Esophagus (tissue), 2 donors: Measurements from ENCODE around the gene TBX10. TPM values are rescaled to one million over a fixed set of nuclear protein-coding genes. Genes with fewer than 3 reads are reported as not detected.

Source experiments
- H3K27ac ChIP-seq, 2 donors: one replicate each; pipeline ENCODE4 v1.5.1; 2013; ENCODE audit warnings: low read depth in 2 of 2, mild to moderate bottlenecking in 2 of 2, inconsistent platforms in 1 of 2, low read length in 1 of 2, moderate library complexity in 1 of 2
- H3K27me3 ChIP-seq, 2 donors: one replicate each; pipeline ENCODE4 v1.6.1; 2013; ENCODE audit warnings: low read length in 2 of 2, control low read depth in 1 of 2, mild to moderate bottlenecking in 1 of 2; ENCODE audit not compliant: insufficient read depth in 2 of 2, control insufficient read depth in 1 of 2
- H3K36me3 ChIP-seq, 2 donors: one replicate each; pipeline ENCODE4 v1.6.1; 2013; ENCODE audit warnings: low read length in 1 of 2; ENCODE audit not compliant: control insufficient read depth in 2 of 2, insufficient read depth in 2 of 2
- H3K4me1 ChIP-seq, 2 donors: one replicate each; pipeline ENCODE4 v1.6.1; 2013; ENCODE audit warnings: low read length in 1 of 2; ENCODE audit not compliant: control insufficient read depth in 2 of 2, insufficient read depth in 2 of 2
- H3K4me3 ChIP-seq, 2 donors: one replicate each; pipeline ENCODE4 v1.5.1; 2013; ENCODE audit warnings: low read length in 2 of 2, mild to moderate bottlenecking in 2 of 2, low read depth in 1 of 2, moderate library complexity in 1 of 2
- H3K9me3 ChIP-seq, 2 donors: one replicate each; pipeline ENCODE4 v1.6.1; 2013; ENCODE audit warnings: mild to moderate bottlenecking in 2 of 2, low read depth in 1 of 2, low read length in 1 of 2, moderate library complexity in 1 of 2; ENCODE audit not compliant: control insufficient read depth in 2 of 2, insufficient read depth in 1 of 2
- WGBS, 2 donors: extraction: QIAGEN DNeasy Blood & Tissue Kit; methylation state at CpG; one replicate each; pipeline ENCODE4 v1.1.7; 2013; 5-methylcytosine and 5-hydroxymethylcytosine counted together
- polyA plus RNA-seq, 2 donors: library from polyadenylated mRNA; stranded (reverse); fragments of 200-250 nt; gene quantifications; one replicate each; pipeline ENCODE4 v1.2.3, GENCODE V29; 2013
- donor health status: healthy with polysubstance abuse.
- donor health status: Bipolar disorder and iron deficiency.

Gene TBX10
- polyA plus RNA-seq, 2 donors = not detected

DNA sequence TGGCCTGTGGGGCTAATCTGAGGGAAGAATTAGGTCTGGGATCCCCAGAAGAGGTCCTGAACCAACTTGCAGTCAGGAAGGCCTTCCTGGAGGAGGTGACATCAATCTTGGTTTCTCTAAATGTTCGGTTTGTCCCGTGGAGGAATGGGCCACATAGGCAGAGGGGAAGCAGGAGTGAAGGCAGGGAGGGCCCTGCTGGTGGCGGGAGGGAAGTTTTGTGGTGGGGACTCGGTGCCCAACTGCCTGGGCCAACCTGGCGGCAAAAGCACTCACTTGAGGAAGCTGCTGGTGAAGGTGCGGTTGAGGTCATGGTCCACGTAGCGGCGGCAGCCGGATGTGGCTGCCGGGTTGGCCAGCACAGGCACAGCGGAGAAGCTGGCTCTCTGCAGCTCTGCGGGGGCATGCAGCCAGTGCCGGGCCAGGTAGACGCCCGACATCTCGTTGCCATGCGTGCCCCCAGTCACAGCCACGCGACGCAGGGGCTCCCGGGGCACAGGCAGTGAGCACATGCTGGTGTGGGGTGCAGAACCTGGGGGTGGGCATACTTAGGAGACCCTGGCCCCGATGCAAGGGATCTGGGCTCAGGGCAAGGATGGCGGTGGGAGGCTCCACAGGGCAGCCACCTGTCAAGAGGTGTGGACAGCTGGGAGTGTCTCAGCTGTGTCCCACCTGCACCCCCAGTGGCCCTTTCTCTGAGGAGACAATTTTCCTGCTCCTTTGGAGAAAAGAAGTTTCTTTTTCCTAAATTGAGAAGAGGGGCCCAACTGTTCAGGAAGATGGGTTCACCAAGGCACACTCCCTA lies 7.2 kb upstream of the TBX10 start:
- no peaks in the 10 kb centered on the region for H3K27me3 ChIP-seq
- H3K27ac ChIP-seq = no peak overlapping the region
- peaks cover 0 to 18% of the 10 kb centered on the region in 2 donors for H3K4me1 ChIP-seq
- H3K36me3 ChIP-seq = no peaks in the 10 kb centered on the region
- H3K4me3 ChIP-seq = no peak overlapping the region
- WGBS, 2 donors = 68 to 74% methylated on average over 24 of the region's 24 CpGs
- H3K9me3 ChIP-seq = peaks cover 0 to 3% of the 10 kb centered on the region in 2 donors

DNA sequence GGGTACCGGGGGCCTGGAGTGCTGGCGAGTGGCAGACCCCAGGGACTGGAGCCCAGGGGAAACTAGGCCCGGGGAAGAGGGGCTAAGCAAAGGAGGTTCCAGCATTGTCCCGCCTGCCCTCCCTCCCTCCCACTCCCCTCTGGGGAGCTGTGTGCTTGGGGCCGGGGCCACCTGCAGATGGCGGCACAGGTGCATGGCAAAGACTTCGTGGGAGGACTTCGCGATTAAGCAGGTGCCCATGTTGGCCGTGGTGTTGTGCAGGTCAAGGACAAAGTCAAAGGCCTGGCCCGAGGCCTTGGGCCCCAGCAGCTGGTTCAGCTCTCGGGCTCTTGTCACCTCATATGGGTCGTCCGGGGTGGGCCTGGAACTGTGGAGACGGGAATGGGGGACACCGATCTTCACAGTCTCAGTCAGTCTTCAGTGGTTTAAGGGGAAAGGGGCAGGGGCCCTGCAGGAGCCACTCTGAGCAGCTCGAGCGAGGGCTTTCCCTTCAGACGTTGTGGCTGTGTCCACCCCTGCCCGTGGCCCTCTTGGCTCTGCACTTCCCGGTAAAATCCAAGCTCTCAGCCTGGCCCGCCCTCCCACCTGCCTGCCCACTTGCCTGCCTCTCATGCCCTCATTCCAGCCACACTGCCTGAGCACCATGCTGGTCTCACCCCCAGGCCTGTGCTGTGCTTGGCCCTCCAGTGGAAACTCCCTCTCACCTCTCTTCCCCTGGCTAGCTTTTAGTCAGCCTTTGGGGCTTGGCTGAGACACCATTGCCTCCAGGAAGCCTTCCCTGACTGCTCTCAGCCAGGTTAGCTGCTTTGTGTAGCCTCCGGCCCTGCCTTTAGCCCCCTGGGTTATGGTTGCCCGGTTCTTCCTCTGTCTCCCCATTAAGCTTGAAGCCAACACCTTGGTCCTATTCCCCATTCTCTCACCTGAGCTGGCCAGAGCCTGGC lies 6.2 kb upstream of the TBX10 start:
- Histone ChIP-seq H3K27me3 (no peaks in the 10 kb centered on the region), H3K4me3 (no peak overlapping the region), H3K9me3 (peaks cover 0 to 3% of the 10 kb centered on the region in 2 donors), H3K4me1 (peaks cover 0 to 18% of the 10 kb centered on the region in 2 donors), H3K27ac (no peak overlapping the region), H3K36me3 (no peaks in the 10 kb centered on the region)
- 74 to 80% methylated on average over 23 to 24 of the region's 24 CpGs for WGBS, 2 donors

DNA sequence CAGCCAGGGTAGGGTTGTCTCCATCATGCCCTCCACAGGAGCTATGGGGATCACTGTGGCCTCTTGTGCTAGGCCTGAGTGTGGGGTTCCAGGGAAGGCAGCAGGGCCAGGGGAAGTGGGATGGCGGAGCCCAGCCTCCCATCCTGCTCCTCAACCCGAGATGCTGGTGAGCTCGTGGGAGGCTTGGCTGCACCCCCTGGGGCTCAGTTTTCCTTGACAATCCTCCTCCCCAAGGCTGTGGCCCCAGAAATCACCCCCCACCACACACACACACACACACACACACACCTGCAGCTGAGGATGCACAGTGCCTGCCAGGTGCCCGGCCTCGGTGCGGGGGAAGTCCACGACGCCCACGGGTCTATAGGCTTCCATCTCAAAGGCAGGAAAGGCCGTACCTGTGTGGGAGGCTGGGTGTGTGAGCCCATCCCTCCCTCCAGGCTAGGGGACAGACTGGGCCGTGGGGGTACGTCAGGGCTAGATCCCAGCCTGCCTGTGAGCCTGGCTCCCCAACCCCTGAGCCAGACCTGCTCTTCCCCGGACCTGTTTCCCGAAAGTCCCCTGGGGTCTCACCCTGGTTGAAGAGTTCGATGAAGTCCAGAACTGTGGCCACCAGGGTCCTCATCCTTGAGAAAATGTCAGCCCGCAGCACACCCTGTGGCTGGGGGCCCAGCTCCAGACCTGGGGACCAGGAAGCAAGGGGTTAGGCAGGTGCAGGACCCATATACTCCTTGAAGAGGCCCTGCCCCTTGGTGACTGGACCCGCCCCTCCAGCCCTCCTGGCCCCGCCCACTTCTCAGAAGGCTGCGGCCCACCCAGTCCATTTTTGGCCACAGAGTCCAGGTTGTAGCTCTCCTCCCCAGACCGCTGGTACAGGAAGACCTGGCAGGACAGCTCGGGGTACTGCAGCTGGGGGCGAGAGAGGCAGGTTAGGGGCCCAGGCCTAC lies 5.2 kb upstream of the TBX10 start:
- H3K36me3 ChIP-seq = no peaks in the 10 kb centered on the region
- H3K9me3 ChIP-seq = peaks cover 0 to 3% of the 10 kb centered on the region in 2 donors
- H3K27ac ChIP-seq = no peak overlapping the region
- 69 to 80% methylated on average over 22 of the region's 22 CpGs for WGBS, 2 donors
- peaks cover 1 to 17% of the 10 kb centered on the region in 2 donors for H3K4me1 ChIP-seq
- no peak overlapping the region for H3K4me3 ChIP-seq
- H3K27me3 ChIP-seq = no peaks in the 10 kb centered on the region

DNA sequence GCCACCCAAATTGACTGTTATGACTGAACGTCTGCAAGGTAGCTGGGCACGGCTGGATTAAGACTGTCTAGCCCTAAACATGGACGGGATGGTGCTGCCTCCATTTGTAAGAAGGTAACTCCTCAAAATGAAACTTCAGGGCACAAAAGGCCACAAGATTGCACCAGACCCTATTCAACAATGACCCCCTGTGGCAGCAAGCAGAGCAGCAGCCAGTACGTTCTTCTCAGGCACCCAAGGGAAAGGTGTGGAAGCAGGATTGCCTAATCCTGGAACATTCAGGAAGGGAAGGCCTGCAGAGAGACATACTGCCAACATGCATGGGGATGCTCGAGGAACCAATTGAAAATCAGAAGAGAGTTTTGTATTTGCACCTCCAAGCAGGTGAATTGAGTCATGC lies 4.5 kb upstream of the TBX10 start:
- 85 to 87% methylated on average over 5 of the region's 5 CpGs for WGBS, 2 donors
- H3K36me3 ChIP-seq = no peaks in the 10 kb centered on the region
- H3K27me3 ChIP-seq = no peaks in the 10 kb centered on the region
- H3K4me3 ChIP-seq = no peak overlapping the region
- peaks cover 4 to 13% of the 10 kb centered on the region in 2 donors for H3K4me1 ChIP-seq
- peaks cover 0 to 3% of the 10 kb centered on the region in 2 donors for H3K9me3 ChIP-seq
- H3K27ac ChIP-seq = no peak overlapping the region

DNA sequence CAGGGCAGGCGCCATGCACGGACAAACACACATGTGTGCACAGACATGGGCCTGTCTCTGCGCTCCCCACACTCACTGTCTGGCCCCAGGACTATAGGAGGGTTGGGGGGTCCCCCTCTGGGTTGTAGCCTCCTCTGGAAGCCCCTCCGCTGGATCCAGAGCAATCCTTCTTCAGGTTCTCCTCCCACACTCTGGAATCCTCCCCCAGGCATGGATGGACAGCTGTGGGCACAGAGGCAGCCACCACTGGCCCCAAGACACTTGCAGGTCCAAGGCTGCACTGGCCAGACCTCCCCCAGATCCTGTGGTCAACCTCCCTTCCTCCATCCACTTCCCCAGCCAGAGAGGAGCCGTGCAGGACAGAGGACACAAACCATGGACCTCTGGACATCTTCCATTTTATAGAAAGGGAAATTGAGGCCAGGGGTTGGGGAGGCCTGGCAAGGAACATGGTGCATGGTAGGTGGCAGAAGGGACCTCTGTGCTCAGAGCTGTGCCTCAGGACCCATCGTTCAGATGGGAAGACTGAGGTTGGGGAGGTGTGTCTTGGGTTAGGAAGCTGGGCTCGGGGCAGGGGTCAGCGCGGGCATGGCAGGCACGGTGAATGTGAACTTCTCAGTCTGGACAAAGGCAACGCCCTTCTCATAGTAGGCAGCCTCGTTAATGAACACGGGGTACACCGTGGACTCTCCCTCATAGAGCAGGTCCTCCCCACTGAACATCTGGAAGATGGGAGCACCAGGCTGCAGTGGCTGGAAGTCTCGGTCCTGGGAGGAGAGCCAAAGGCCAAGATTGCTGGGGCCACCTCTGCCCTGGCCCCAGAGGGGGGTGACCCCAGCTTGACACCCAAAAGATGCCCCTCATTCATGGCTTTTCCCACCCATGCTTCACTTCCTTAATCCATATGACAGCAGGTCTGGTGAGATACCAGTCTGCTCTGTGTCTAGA lies 2.9 kb upstream of the TBX10 start:
- no peaks in the 10 kb centered on the region for H3K27me3 ChIP-seq
- H3K27ac ChIP-seq = no peak overlapping the region
- 87 to 91% methylated on average over 15 of the region's 15 CpGs for WGBS, 2 donors
- H3K9me3 ChIP-seq = peaks cover 0 to 3% of the 10 kb centered on the region in 2 donors
- no peaks in the 10 kb centered on the region for H3K36me3 ChIP-seq
- no peak overlapping the region for H3K4me3 ChIP-seq
- peaks cover 4 to 8% of the 10 kb centered on the region in 2 donors for H3K4me1 ChIP-seq

DNA sequence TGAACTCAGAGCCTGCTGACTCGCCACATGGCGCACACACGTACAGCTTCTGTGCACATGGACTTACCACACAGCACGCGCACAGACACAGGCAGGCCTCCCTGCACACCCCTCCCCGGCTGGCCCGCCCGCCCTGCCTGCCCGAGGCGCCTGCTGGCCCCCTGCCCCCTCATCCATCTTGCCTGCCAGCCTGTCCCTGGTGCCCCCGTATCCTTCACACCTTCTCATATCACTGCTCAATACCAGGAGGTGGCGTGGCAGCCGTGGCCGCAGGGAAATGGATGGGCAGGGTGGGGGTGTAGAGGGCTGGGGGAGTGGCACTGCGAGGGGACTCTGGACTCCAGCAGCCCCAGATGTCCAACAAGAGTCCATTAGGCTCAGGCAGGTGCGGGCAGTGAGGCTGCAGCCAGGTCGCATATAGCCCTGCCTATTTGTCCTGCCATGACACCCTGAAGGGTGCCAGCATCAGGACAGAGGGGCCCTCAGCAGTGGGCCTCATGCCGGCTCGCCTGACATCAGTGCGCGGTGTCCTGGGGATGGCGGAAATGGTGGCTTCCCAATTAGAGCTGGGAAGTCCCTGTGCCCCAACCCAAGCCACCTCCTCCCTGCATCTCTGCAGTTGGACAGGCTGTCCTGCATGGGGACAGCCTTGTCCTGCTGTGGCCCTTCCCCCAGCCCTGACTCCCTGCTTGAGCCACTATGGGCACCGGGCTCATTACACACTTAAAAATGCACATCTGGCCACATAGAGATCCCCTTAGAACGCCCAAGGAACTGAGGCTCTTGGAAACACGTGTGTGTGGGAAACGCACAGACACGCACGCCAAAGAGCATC lies 2.0 kb upstream of the TBX10 start:
- no peak overlapping the region for H3K27ac ChIP-seq
- no peaks in the 10 kb centered on the region for H3K27me3 ChIP-seq
- peaks cover 0 to 3% of the 10 kb centered on the region in 2 donors for H3K9me3 ChIP-seq
- H3K4me1 ChIP-seq = peaks cover 4 to 5% of the 10 kb centered on the region in 2 donors
- no peak overlapping the region for H3K4me3 ChIP-seq
- H3K36me3 ChIP-seq = no peaks in the 10 kb centered on the region
- 80 to 81% methylated on average over 25 to 28 of the region's 28 CpGs for WGBS, 2 donors

DNA sequence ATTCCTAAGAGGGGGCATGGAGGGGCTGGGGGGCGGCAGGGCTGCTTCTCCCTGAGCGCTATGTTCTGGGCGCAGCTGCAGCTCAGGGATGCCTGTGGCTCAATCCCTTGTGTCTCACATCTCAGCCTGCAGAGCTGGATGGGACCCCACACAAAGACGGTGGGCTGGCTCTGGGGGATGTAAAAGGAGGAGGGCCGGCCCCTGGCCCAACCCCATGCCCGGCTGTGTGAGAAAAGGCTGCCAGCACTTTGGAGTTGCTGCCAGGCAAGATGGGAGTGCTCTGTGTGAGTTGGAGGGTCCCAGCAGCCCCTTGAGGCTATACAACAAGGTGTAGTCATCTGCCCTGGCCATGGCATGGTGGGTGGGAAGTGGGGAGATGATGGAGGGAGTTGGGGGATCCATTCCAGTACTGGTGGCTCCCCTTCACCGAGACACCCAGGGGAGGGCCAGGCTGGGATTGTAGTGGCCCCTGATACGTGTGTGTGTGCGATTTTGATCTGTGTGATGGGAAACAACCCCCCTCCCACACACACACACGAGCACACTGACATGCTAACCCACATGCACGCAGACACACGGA lies 1.3 kb upstream of the TBX10 start:
- Histone ChIP-seq H3K4me3 (no peak overlapping the region), H3K9me3 (peaks cover 0 to 3% of the 10 kb centered on the region in 2 donors), H3K27me3 (no peaks in the 10 kb centered on the region), H3K27ac (no peak overlapping the region), H3K4me1 (peaks cover under 1 to 4% of the 10 kb centered on the region in 2 donors), H3K36me3 (no peaks in the 10 kb centered on the region)
- 69 to 74% methylated on average over 12 of the region's 12 CpGs for WGBS, 2 donors
